Left ventricle myocardium superior (tissue), 1 donor: Measurements from ENCODE around the gene ZC3H12A. TPM values are rescaled to one million over a fixed set of nuclear protein-coding genes. Genes with fewer than 3 reads are reported as not detected.
A peak's percentile ranks its signal among the peaks of the same experiment; 100 is the strongest.

Experiments
- ATAC-seq: fragments of 200-7000 bp; cut with Tn5 transposase; one replicate; pipeline ENCODE4 v1.9.1; 2020; ENCODE audit warnings: mild to moderate bottlenecking, moderate library complexity
- DNase-seq: peaks from one replicate; pipeline ENCODE4 v3.0.0-alpha.2; 2020
- intact Hi-C: fragments of 100-400 bp; cut with micrococcal nuclease; formaldehyde crosslinking; loops from one replicate; pipeline ENCODE4 v1.11.0; 2022
- total RNA-seq: library from RNA; stranded (reverse); fragmentation: NEBNext Ultra II Directional; extraction: Animal tissue kit (Norgen Biotek cat#: 25700); gene quantifications from one replicate; pipeline ENCODE4 v1.2.1, GENCODE V29; 2021
- donor health status: DM: no; HTN: yes; CAD: no; lungs with severe emphysema.

The ZC3H12A gene
- total RNA-seq, 1 donor from 2014 or later = 4.3 TPM

- DNase-seq (no peak), ATAC-seq (no peak)
- intact Hi-C loops = no loop called here
These were observed 24.4 kb upstream of the ZC3H12A start for GRCh38 chr1:37449936-37450335.

GRCh38 chr1:37452416-37452815 is 22.0 kb upstream of the ZC3H12A start:
- DNase-seq (no peak), ATAC-seq (no peak)
- intact Hi-C loops = no loop called here

DNA sequence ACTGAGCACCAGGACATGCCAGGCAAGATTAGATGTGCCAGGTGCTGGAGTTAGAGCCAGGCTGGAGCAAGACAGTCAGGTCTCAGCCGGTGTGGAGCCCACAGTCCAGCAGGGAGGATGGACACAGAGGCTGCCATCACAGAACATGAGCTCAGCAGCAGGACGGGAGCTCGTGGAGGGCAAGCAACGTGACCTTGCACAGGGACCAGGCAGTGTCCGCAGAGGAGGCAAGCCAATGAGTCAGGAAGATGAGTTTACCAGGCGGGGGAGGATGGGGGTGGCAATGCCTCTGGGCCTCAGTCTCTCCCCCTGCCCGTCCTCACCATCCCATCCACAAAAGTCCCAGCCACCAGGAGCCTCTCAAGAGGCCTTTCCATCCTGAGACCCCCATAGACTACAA is 20.7 kb upstream of the ZC3H12A start:
- intact Hi-C loops = no loop called here
- ATAC-seq = no peak

GRCh38 chr1:37455516-37455915 is 18.9 kb upstream of the ZC3H12A start:
- intact Hi-C loops = loop anchor here (5.0 kb wide), 1 partner anchor 227 kb away; no protein-coding TSS in a partner anchor
- ATAC-seq (no peak), DNase-seq (no peak)

More for the DNA sequence above, 20.7 kb upstream of the ZC3H12A start:
- DNase-seq = no peak

GRCh38 chr1:37456614-37457013 is 17.8 kb upstream of the ZC3H12A start:
- ATAC-seq = no peak
- DNase-seq = no peak
- intact Hi-C loops = loop anchor here (5.0 kb wide), 1 partner anchor 226 kb away; no protein-coding TSS in a partner anchor

GRCh38 chr1:37458551-37458950 is 15.8 kb upstream of the ZC3H12A start:
- DNase-seq (no peak), ATAC-seq (no peak)
- intact Hi-C loops = loop anchor here (5.0 kb wide), 1 partner anchor 224 kb away; no protein-coding TSS in a partner anchor

DNA sequence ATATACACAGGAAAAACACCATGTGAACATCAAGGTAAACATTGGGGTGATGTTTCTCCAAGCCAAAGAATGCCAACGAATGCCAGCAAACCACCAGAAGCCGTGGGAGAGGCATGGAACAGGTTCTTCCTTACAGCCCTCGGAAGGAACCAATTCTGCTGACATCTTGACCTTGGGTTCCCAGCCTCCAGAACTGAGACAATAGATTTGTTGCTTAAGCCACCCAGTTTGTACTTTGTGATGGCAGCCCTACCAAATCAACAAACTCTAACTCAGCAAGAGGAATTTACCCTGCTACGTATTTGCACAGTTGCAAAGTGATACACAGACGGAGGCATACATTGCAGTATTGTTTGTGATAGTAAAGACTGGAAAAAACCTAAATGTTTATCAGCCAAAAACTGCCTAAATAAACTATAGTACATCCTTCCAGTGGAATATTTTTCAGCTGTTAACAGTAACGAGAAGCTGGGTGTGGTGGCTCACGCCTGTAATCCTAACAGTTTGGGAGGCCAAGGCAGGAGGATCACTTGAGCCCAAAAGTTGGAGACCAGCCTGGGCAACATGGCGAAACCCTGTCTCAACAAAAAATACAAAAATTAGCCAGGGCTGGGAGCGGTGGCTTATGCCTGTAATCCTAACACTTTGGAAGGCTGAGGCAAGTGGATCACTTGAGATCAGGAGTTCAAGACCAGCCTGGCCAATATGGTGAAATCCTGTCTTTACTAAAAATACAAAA is 12.5 kb upstream of the ZC3H12A start:
- intact Hi-C loops = no loop called here
- no peak for DNase-seq
- no peak for ATAC-seq

DNA sequence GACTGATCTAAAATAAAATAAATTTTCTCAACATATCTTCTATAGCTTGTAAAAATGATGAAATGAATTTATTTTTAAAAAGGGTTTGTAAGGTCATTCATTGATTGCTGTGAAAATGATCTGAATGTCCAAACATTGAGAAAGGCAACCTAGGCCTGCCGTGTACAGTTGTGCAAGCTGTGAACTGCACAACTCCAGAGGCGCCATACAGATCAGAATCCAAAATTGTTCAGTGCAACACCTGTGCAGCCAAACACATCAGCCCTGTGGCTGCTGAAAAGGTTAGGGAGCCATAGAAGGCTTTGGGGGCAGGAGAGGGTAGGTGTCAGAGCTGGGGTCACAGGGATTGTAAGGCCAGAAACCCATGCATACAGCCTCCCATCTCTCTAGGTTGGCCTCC is 9.9 kb upstream of the ZC3H12A start:
- intact Hi-C loops = no loop called here
- ATAC-seq (no peak), DNase-seq (no peak)

- intact Hi-C loops = no loop called here
- DNase-seq (no peak), ATAC-seq (peak; percentile 59)
These were observed 8.5 kb upstream of the ZC3H12A start for GRCh38 chr1:37465593-37466517.

DNA sequence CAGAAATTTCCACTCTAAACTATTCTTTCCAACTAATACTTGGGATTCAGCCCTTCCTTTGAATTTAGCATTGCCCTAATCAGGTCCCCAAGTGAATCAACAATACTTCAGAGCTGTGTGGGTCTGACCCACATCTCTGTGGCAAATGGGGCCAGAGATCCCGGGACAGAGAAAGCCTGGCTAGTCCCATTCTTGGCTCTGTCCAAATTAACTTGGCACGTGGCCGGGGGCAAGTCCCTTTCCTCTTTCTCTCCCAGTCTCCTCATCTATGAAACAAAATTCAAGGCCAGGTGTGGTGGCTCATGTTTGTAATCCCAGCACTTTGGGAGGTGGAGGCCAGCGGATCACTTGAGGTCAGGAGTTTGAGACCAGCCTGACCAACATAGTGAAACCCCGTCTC is 6.3 kb upstream of the ZC3H12A start:
- no peak for ATAC-seq
- no peak for DNase-seq
- intact Hi-C loops = no loop called here

GRCh38 chr1:37469386-37469785 is 5.0 kb upstream of the ZC3H12A start:
- DNase-seq = no peak
- intact Hi-C loops = no loop called here
- ATAC-seq = no peak

DNA sequence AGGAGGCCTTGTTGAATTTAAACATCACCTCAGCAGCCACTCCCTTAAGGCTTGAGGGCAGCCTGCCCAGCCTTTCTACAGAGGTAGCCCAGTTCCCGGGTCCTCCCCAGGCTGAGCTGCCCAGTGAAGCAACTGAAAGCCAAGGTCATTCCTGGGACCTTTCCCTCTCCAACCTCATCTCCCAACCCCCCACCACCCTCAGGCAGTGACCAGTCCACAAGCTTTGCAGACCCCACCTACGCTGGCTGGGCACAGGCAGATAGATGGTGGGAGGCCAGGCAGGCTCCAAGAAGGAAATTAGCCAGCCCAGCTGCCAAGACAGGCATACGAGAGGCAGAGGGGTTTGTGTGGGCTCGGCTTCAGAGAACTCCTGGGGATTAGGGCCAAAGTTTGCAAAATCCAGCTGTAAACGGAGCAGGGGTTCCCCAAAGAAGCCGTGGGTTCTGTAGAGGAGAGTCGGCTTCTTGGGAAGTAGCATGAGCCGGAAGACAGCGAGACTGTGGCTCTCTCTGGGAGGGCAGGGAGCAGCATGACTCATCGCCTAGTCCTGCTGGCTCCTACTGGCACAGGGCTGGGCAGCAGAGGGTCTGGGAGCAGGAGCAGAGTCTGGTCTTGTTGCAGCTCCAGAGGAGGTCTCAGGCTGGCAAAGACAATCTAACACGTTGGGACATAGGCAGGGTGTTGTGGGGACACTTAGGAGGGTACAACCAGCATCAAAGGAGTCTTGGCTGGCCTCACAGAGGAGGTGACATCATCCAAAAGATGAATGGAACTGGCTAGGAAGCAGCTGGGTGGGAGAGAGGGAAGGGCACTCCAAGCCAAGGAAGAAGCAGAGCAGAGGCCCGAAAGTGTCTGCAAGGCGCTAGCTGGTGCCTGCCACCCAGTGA is 2.8 kb upstream of the ZC3H12A start:
- ATAC-seq = peak; percentile 70
- DNase-seq = peak; percentile 79
- intact Hi-C loops = no loop called here

DNA sequence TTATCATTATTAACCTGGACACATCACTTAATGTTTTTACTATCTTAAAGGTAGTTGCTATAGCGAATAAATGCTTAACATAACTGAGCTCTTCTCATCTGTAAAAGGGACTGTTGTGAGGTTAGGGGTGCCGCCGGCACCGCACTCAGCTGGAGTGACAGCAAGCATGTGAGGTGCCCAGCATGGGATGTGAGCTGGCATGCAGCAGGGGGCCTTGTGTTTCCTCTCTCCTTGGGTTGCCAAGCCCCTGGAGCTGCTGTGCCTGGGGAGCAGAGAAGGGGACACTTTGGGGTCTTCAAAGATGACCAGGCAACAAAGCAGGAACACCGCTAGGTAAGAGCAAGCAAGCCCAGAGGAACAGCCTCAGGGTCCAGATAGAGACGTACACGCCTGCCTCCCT is 2.1 kb upstream of the ZC3H12A start:
- no peak for DNase-seq
- ATAC-seq = no peak
- intact Hi-C loops = no loop called here

DNA sequence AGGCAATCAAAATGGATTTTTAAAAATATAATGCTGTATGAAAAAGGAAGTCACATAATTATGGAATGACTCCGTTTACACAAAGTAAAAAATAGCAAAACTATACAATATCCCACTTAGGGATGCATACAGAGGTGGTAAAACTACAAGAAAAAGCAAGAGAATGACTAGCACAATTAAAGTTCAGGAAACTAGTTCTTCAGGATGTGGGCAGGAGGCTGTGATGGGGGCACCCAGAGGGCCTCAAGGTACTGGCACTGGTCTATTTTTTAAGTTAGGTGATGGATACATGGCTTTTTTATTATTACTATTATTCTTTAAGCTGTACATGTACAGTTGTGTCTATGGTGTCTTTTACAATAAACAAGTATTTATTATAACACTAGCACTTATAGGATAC is 1.4 kb upstream of the ZC3H12A start:
- ATAC-seq = no peak
- no peak for DNase-seq
- intact Hi-C loops = no loop called here

GRCh38 chr1:37473431-37474045 is 842 bp upstream of the ZC3H12A start:
- DNase-seq = no peak
- ATAC-seq = peak; percentile 5
- intact Hi-C loops = no loop called here

GRCh38 chr1:37474697-37475379 is 458 bp downstream of the ZC3H12A start:
- intact Hi-C loops = no loop called here
- DNase-seq (peak; percentile 66), ATAC-seq (peak; percentile 3)

- ATAC-seq (no peak), DNase-seq (no peak)
- intact Hi-C loops = no loop called here
These were observed 1.2 kb downstream of the ZC3H12A start for GRCh38 chr1:37475380-37476086.

DNA sequence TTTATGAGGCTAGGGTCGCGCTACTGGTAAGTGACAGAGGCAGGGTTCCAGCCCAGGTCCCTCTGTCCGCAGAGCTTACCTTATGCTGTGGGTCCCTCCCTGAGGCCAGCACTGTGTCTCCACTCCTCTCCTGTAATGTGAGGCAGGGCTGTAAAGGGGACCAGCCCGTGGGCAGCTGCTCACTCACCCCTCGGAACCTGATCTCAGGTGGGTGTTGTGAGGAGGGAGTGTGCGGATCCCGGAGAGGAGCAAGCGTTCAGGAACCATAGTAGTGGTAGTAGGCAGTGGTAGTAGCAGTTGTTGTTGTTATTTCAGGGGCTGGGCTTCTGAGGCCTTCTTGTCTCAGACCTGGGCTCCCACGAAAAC is 1.7 kb downstream of the ZC3H12A start:
- intact Hi-C loops = no loop called here
- DNase-seq = no peak
- ATAC-seq = no peak
